C4-2B (cell line): ENCODE results near the gene KCNA5.

Experiments
- H3K27ac ChIP-seq: fragments of 450-650 bp; 2 replicates; pipeline ENCODE4 v1.5.1; 2017
- CTCF ChIP-seq: fragments of 450-650 bp; conservative IDR thresholded peaks from 2 replicates; pipeline ENCODE4 v1.5.1; 2017; ENCODE audit warnings: mild to moderate bottlenecking
- ZFX ChIP-seq: fragments of 450-650 bp; IDR thresholded peaks from 2 replicates; pipeline ENCODE4 v1.6.1; 2017

Gene KCNA5

GRCh38 chr12:5008661-5009060, 35.0 kb upstream of the KCNA5 start:
- no peak overlapping the region for H3K27ac ChIP-seq
- TF ChIP-seq CTCF, result no peak
- TF ChIP-seq ZFX, result no peak

GRCh38 chr12:5010151-5010550, 33.5 kb upstream of the KCNA5 start:
- TF ChIP-seq CTCF, result no peak
- no peak for TF ChIP-seq ZFX
- no peak overlapping the region for H3K27ac ChIP-seq

GRCh38 chr12:5012337-5012736, 31.3 kb upstream of the KCNA5 start:
- TF ChIP-seq CTCF, result no peak
- no peak for TF ChIP-seq ZFX
- no peak overlapping the region for H3K27ac ChIP-seq

GRCh38 chr12:5013266-5013730, 30.4 kb upstream of the KCNA5 start:
- no peak for TF ChIP-seq CTCF
- no peak for TF ChIP-seq ZFX
- H3K27ac ChIP-seq, result no peak overlapping the region

- no peak overlapping the region for H3K27ac ChIP-seq
- TF ChIP-seq CTCF (no peak), ZFX (no peak)
Observed at GRCh38 chr12:5014269-5014668, 29.4 kb upstream of the KCNA5 start.

GRCh38 chr12:5015711-5016492, 27.8 kb upstream of the KCNA5 start:
- TF ChIP-seq ZFX, result no peak
- TF ChIP-seq CTCF, result no peak

GRCh38 chr12:5016526-5016925, 27.2 kb upstream of the KCNA5 start:
- TF ChIP-seq ZFX (no peak), CTCF (no peak)

More at GRCh38 chr12:5015711-5016492, 27.8 kb upstream of the KCNA5 start:
- no peak overlapping the region for H3K27ac ChIP-seq

More at GRCh38 chr12:5016526-5016925, 27.2 kb upstream of the KCNA5 start:
- H3K27ac ChIP-seq, result no peak overlapping the region
